DOHH2 (cell line): ENCODE results near the gene LEKR1.

Experiments used
- EZH2phosphoT487 ChIP-seq: fragments of 200-600 bp; sonication (generic); IDR thresholded peaks from 2 replicates; pipeline ENCODE4 v1.6.1; 2017; ENCODE audit warnings: borderline replicate concordance, mild to moderate bottlenecking, antibody characterized with exemption, low read length, moderate library complexity, mixed read lengths
- TF ChIP-seq, protein P1 (sequence below): fragments of 200-600 bp; sonication (generic); IDR thresholded peaks from one replicate; pipeline ENCODE4 v1.5.1; 2014; ENCODE audit warnings: antibody characterized with exemption, mild to moderate bottlenecking, low read depth, low read length; ENCODE audit not compliant: poor library complexity, severe bottlenecking

DNA sequence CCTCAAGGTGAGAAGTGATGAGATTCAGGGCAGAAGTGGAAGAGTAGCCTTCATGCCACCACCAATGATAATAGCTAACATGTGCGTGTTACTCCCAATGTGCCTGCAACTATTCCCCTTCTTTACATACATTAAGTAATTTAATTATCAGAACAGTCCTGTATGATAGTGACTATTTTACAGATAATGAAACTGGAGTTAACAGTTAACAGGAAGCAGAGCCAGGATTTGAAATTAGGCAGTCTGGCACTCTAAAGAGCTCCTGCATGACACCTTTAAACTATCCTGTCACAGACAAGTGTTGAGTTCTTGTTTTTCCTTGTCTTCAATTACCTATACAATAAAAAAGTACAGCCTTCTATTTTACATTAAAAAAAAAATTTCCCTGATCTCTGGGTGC lies 148.8 kb downstream of the LEKR1 start:
- TF ChIP-seq, protein P1, sequence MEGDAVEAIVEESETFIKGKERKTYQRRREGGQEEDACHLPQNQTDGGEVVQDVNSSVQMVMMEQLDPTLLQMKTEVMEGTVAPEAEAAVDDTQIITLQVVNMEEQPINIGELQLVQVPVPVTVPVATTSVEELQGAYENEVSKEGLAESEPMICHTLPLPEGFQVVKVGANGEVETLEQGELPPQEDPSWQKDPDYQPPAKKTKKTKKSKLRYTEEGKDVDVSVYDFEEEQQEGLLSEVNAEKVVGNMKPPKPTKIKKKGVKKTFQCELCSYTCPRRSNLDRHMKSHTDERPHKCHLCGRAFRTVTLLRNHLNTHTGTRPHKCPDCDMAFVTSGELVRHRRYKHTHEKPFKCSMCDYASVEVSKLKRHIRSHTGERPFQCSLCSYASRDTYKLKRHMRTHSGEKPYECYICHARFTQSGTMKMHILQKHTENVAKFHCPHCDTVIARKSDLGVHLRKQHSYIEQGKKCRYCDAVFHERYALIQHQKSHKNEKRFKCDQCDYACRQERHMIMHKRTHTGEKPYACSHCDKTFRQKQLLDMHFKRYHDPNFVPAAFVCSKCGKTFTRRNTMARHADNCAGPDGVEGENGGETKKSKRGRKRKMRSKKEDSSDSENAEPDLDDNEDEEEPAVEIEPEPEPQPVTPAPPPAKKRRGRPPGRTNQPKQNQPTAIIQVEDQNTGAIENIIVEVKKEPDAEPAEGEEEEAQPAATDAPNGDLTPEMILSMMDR, result no peak
- no peak for TF ChIP-seq EZH2phosphoT487
